SH-SY5Y (cell line): ENCODE measurements around the gene PTPN4.

ENCODE experiments used
- GATA2 ChIP-seq: IDR thresholded peaks from 2 replicates; pipeline ENCODE4 v1.6.1; 2011; ENCODE audit warnings: mild to moderate bottlenecking, low read depth, low read length
- GATA3 ChIP-seq: IDR thresholded peaks from 2 replicates; pipeline ENCODE4 v1.6.1; 2011; ENCODE audit warnings: low read depth, mild to moderate bottlenecking, low read length, moderate library complexity

DNA sequence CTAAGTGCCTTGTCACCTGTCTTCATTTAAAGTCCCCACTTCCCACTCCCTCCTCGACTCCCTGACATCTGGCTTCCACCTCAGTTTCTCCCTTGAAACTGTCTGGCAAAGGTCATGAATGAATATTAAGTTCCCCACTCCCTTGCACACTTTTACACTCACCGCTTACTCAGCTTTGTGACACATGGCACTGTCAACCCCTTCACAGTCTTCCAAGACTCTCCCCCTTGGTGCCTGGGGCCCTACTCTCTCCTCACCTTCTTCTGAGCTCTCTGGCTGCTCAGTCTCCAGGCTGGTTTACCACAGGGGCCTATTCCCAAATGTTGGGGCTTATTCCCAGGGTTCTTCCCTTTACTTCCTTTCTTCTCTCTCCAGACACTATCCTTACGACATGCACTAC lies 17.9 kb upstream of the PTPN4 start:
- TF ChIP-seq GATA2 = no peak
- no peak for TF ChIP-seq GATA3
